Thyroid gland (tissue), 4 donors: ENCODE data around the gene IP6K3. TPM values are rescaled to one million over a fixed set of nuclear protein-coding genes. Genes with fewer than 3 reads are reported as not detected.

Experiments used
- DNase-seq, 2 donors: peaks; one replicate each; pipeline ENCODE4 v3.0.0-alpha.2; 2019
- H3K27ac ChIP-seq, 3 donors: fragments of 200-600 bp; sonication (generic); 1 replicate in 2 of 3; 2 replicates in 1 of 3; pipeline ENCODE4 v1.5.1; 2016 to 2019; ENCODE audit warnings: mild to moderate bottlenecking in 1 of 3, moderate library complexity in 1 of 3
- H3K27me3 ChIP-seq: fragments of 200-600 bp; sonication (generic); one replicate; pipeline ENCODE4 v1.5.1; 2019
- H3K36me3 ChIP-seq, 2 donors: fragments of 200-600 bp; sonication (generic); one replicate each; pipeline ENCODE4 v1.5.1; 2016 to 2019
- H3K4me1 ChIP-seq, 2 donors: fragments of 200-600 bp; sonication (generic); one replicate each; pipeline ENCODE4 v1.5.1; 2017 to 2019
- H3K4me3 ChIP-seq, 3 donors: fragments of 200-600 bp; sonication (generic); replicated peaks in 1 of 3; 1 replicate in 2 of 3; 2 replicates in 1 of 3; pipeline ENCODE4 v1.5.1; 2016; ENCODE audit warnings: mild to moderate bottlenecking in 1 of 3
- H3K9me3 ChIP-seq: fragments of 200-600 bp; sonication (generic); one replicate; pipeline ENCODE4 v1.5.1; 2017
- CTCF ChIP-seq, 6 experiments: fragments of 200-600 bp in 3 of 6; fragments of 450-650 bp in 3 of 6; sonication (generic) in 3 of 6; IDR thresholded peaks; one replicate each; pipeline ENCODE4 v1.5.1; 2016 to 2019; ENCODE audit warnings: antibody characterized with exemption in 6 of 6, mild to moderate bottlenecking in 2 of 6, inconsistent platforms in 1 of 6, moderate library complexity in 1 of 6
- POLR2A ChIP-seq, 2 donors: fragments of 450-650 bp; IDR thresholded peaks; one replicate each; pipeline ENCODE4 v1.6.1; 2017; ENCODE audit warnings: antibody characterized with exemption in 2 of 2, mild to moderate bottlenecking in 2 of 2, moderate library complexity in 1 of 2
- WGBS, 2 donors: methylation state at CpG; one replicate each; pipeline ENCODE4 v1.1.5; 2017; 5-methylcytosine and 5-hydroxymethylcytosine counted together
- intact Hi-C: fragments of 100-400 bp; cut with DNase I; formaldehyde crosslinking; loops from one replicate; pipeline ENCODE4 v1.15.1; 2023
- total RNA-seq, 4 donors: library from RNA; depleted of rRNA; stranded (reverse); fragments of >200 nt; gene quantifications; one replicate each; pipeline ENCODE4 v1.2.3, GENCODE V29; 2016

Gene IP6K3
- total RNA-seq, 4 donors from 2014 or later, result 7.9 to 20.5 (median 17.1) TPM

GRCh38 chr6:33737267-33738026 is 9.3 kb downstream of the IP6K3 start:
- intact Hi-C loops, result no loop called here
- WGBS, 2 donors, result 83% methylated on average over 15 of the region's 15 CpGs

GRCh38 chr6:33735216-33735615 is 11.5 kb downstream of the IP6K3 start:
- no peaks in the 10 kb centered on the region for H3K27me3 ChIP-seq
- no peaks in the 10 kb centered on the region for H3K9me3 ChIP-seq
- 81 to 100% methylated on average over 2 to 16 of the region's 18 CpGs for WGBS, 2 donors
- no peak for TF ChIP-seq POLR2A (IDR thresholded peaks at IDR 0.05)
- no peak for TF ChIP-seq CTCF (IDR thresholded peaks at IDR 0.05)
- peak overlapping the region in 1 of 3 donors; percentile 38 for H3K27ac ChIP-seq
- intact Hi-C loops, result no loop called here
- no peak for DNase-seq
- H3K4me3 ChIP-seq, result no peak overlapping the region
- H3K4me1 ChIP-seq, result peaks cover 20 to 27% of the 10 kb centered on the region in 2 donors
- peaks cover 12 to 17% of the 10 kb centered on the region in 2 donors for H3K36me3 ChIP-seq

More at GRCh38 chr6:33737267-33738026, 9.3 kb downstream of the IP6K3 start:
- H3K27ac ChIP-seq, result no peak overlapping the region
- TF ChIP-seq POLR2A (IDR thresholded peaks at IDR 0.05) (no peak), CTCF (IDR thresholded peaks at IDR 0.05) (no peak)
- H3K36me3 ChIP-seq, result peaks cover 12 to 17% of the 10 kb centered on the region in 2 donors
- no peaks in the 10 kb centered on the region for H3K27me3 ChIP-seq
- H3K9me3 ChIP-seq, result no peaks in the 10 kb centered on the region
- no peak for DNase-seq
- H3K4me1 ChIP-seq, result peaks cover 2 to 5% of the 10 kb centered on the region in 2 donors
- H3K4me3 ChIP-seq, result no peak overlapping the region

GRCh38 chr6:33733709-33734007 is 13.0 kb downstream of the IP6K3 start:
- no peak for DNase-seq
- Histone ChIP-seq H3K36me3 (peaks cover 12 to 17% of the 10 kb centered on the region in 2 donors), H3K27me3 (no peaks in the 10 kb centered on the region), H3K9me3 (no peaks in the 10 kb centered on the region), H3K4me3 (no peak overlapping the region), H3K4me1 (peaks cover 33 to 41% of the 10 kb centered on the region in 2 donors), H3K27ac (peak overlapping the region in 2 of 3 donors; percentile 66 to 90)
- intact Hi-C loops, result no loop called here
- WGBS, 2 donors, result 91 to 92% methylated on average over 8 of the region's 8 CpGs
- no peak for TF ChIP-seq POLR2A (IDR thresholded peaks at IDR 0.05)
- TF ChIP-seq CTCF (IDR thresholded peaks at IDR 0.05), result no peak

GRCh38 chr6:33732817-33733708 is 13.6 kb downstream of the IP6K3 start:
- H3K9me3 ChIP-seq, result no peaks in the 10 kb centered on the region
- H3K27me3 ChIP-seq, result no peaks in the 10 kb centered on the region
- intact Hi-C loops, result no loop called here
- H3K36me3 ChIP-seq, result peaks cover 12 to 17% of the 10 kb centered on the region in 2 donors
- H3K27ac ChIP-seq, result peak overlapping the region in 2 of 3 donors; percentile 66 to 90
- no peak for TF ChIP-seq CTCF (IDR thresholded peaks at IDR 0.05)
- no peak for TF ChIP-seq POLR2A (IDR thresholded peaks at IDR 0.05)
- no peak for DNase-seq
- 89 to 90% methylated on average over 12 to 13 of the region's 13 CpGs for WGBS, 2 donors
- peaks cover 36 to 46% of the 10 kb centered on the region in 2 donors for H3K4me1 ChIP-seq
- H3K4me3 ChIP-seq, result no peak overlapping the region
